GM18508 (cell line): ENCODE measurements around the gene KLF5.

Experiments used
- ATAC-seq: cut with Tn5 transposase; IDR thresholded peaks from one replicate; pipeline ENCODE4 v1.9.1; 2021; ENCODE audit warnings: moderate number of reproducible peaks; ENCODE audit not compliant: insufficient read depth, unreplicated experiment

The KLF5 gene

DNA sequence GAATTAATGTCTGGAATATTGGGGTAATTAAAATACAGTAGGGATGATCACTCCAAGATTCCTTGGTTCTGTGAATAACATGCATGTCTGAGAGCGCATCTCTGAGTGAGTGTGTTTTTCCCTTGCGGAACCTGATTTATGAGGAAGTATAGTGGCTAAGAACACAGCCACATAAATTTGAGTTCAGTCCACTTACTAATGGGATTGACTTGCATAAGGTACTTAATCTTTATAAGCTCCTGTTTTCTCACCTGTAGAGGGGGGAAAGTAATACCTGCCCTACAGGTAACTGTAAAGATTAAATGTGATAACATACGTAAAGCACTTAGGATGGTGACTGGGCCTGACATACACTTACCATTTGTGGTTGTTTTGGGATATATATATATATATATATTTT is 60.8 kb downstream of the KLF5 start:
- no peak for ATAC-seq
